Measurements from ENCODE around the gene DISC1.

The DISC1 gene

GRCh38 chr1:231844986-231845502, 218.5 kb downstream of the DISC1 start:
- ATAC-seq (replicated peaks; ENCODE audit: extremely low read depth, poor library complexity, severe bottlenecking) (no peak), DNase-seq (ENCODE audit: low spot score in 2 of 2) (no peak)
- Mint-ChIP-seq H3K36me3 (ENCODE audit: insufficient read depth) (peaks cover 2% of the 10 kb centered on the region), H3K27ac (ENCODE audit: low read depth) (peak overlapping the region; percentile 42), H3K27me3 (no peaks in the 10 kb centered on the region), H3K4me1 (peaks cover 13% of the 10 kb centered on the region), H3K9me3 (no peaks in the 10 kb centered on the region), H3K4me3 (no peak overlapping the region)

GRCh38 chr1:231847612-231848397, 221.2 kb downstream of the DISC1 start:
- H3K4me1 Mint-ChIP-seq: peaks cover 13% of the 10 kb centered on the region
- H3K4me3 Mint-ChIP-seq: no peak overlapping the region
- H3K9me3 Mint-ChIP-seq: no peaks in the 10 kb centered on the region
- H3K36me3 Mint-ChIP-seq (ENCODE audit: insufficient read depth): peaks cover 2% of the 10 kb centered on the region
- no peak for DNase-seq (ENCODE audit: low spot score in 2 of 2)
- ATAC-seq (replicated peaks; ENCODE audit: extremely low read depth, poor library complexity, severe bottlenecking): no peak
- no peak overlapping the region for H3K27ac Mint-ChIP-seq (ENCODE audit: low read depth)
- H3K27me3 Mint-ChIP-seq: no peaks in the 10 kb centered on the region

- DNase-seq (ENCODE audit: low spot score in 2 of 2): no peak
- no peak for ATAC-seq (replicated peaks; ENCODE audit: extremely low read depth, poor library complexity, severe bottlenecking)
- Mint-ChIP-seq H3K4me3 (no peak overlapping the region), H3K27me3 (no peaks in the 10 kb centered on the region), H3K27ac (ENCODE audit: low read depth) (no peak overlapping the region), H3K36me3 (ENCODE audit: insufficient read depth) (peaks cover 2% of the 10 kb centered on the region), H3K9me3 (no peaks in the 10 kb centered on the region), H3K4me1 (peaks cover 6% of the 10 kb centered on the region)
These were observed 223.4 kb downstream of the DISC1 start for GRCh38 chr1:231849981-231850380.

- no peak overlapping the region for H3K4me3 Mint-ChIP-seq
- no peak for ATAC-seq (replicated peaks; ENCODE audit: extremely low read depth, poor library complexity, severe bottlenecking)
- DNase-seq (ENCODE audit: low spot score in 2 of 2): no peak
- H3K4me1 Mint-ChIP-seq: no peaks in the 10 kb centered on the region
- no peak overlapping the region for H3K27ac Mint-ChIP-seq (ENCODE audit: low read depth)
- no peaks in the 10 kb centered on the region for H3K27me3 Mint-ChIP-seq
- peaks cover 2% of the 10 kb centered on the region for H3K36me3 Mint-ChIP-seq (ENCODE audit: insufficient read depth)
- H3K9me3 Mint-ChIP-seq: no peaks in the 10 kb centered on the region
These were observed 224.2 kb downstream of the DISC1 start for GRCh38 chr1:231850786-231851185.

- DNase-seq (ENCODE audit: low spot score in 2 of 2) (no peak), ATAC-seq (replicated peaks; ENCODE audit: extremely low read depth, poor library complexity, severe bottlenecking) (no peak)
- no peaks in the 10 kb centered on the region for H3K27me3 Mint-ChIP-seq
- H3K4me1 Mint-ChIP-seq: no peaks in the 10 kb centered on the region
- no peak overlapping the region for H3K4me3 Mint-ChIP-seq
- no peaks in the 10 kb centered on the region for H3K9me3 Mint-ChIP-seq
- H3K27ac Mint-ChIP-seq (ENCODE audit: low read depth): no peak overlapping the region
- no peaks in the 10 kb centered on the region for H3K36me3 Mint-ChIP-seq (ENCODE audit: insufficient read depth)
These were observed 227.1 kb downstream of the DISC1 start for GRCh38 chr1:231853588-231854207.

GRCh38 chr1:231855361-231855760, 228.8 kb downstream of the DISC1 start:
- no peak overlapping the region for H3K27ac Mint-ChIP-seq (ENCODE audit: low read depth)
- peaks cover 8% of the 10 kb centered on the region for H3K27me3 Mint-ChIP-seq
- no peak overlapping the region for H3K4me3 Mint-ChIP-seq
- H3K36me3 Mint-ChIP-seq (ENCODE audit: insufficient read depth): no peaks in the 10 kb centered on the region
- no peaks in the 10 kb centered on the region for H3K4me1 Mint-ChIP-seq
- DNase-seq (ENCODE audit: low spot score in 2 of 2) (no peak), ATAC-seq (replicated peaks; ENCODE audit: extremely low read depth, poor library complexity, severe bottlenecking) (no peak)
- H3K9me3 Mint-ChIP-seq: no peaks in the 10 kb centered on the region

GRCh38 chr1:231855926-231856325, 229.3 kb downstream of the DISC1 start:
- DNase-seq (ENCODE audit: low spot score in 2 of 2) (no peak), ATAC-seq (replicated peaks; ENCODE audit: extremely low read depth, poor library complexity, severe bottlenecking) (no peak)
- peaks cover 8% of the 10 kb centered on the region for H3K27me3 Mint-ChIP-seq
- no peaks in the 10 kb centered on the region for H3K9me3 Mint-ChIP-seq
- no peak overlapping the region for H3K27ac Mint-ChIP-seq (ENCODE audit: low read depth)
- no peak overlapping the region for H3K4me3 Mint-ChIP-seq
- no peaks in the 10 kb centered on the region for H3K36me3 Mint-ChIP-seq (ENCODE audit: insufficient read depth)
- H3K4me1 Mint-ChIP-seq: no peaks in the 10 kb centered on the region

GRCh38 chr1:231856426-231856825, 229.8 kb downstream of the DISC1 start:
- Mint-ChIP-seq H3K36me3 (ENCODE audit: insufficient read depth) (no peaks in the 10 kb centered on the region), H3K9me3 (no peaks in the 10 kb centered on the region), H3K4me3 (no peak overlapping the region), H3K27ac (ENCODE audit: low read depth) (no peak overlapping the region), H3K27me3 (peaks cover 8% of the 10 kb centered on the region), H3K4me1 (no peaks in the 10 kb centered on the region)
- no peak for ATAC-seq (replicated peaks; ENCODE audit: extremely low read depth, poor library complexity, severe bottlenecking)
- no peak for DNase-seq (ENCODE audit: low spot score in 2 of 2)

- no peaks in the 10 kb centered on the region for H3K9me3 Mint-ChIP-seq
- peaks cover 8% of the 10 kb centered on the region for H3K27me3 Mint-ChIP-seq
- ATAC-seq (replicated peaks; ENCODE audit: extremely low read depth, poor library complexity, severe bottlenecking): no peak
- no peak for DNase-seq (ENCODE audit: low spot score in 2 of 2)
- no peaks in the 10 kb centered on the region for H3K36me3 Mint-ChIP-seq (ENCODE audit: insufficient read depth)
- H3K4me3 Mint-ChIP-seq: no peak overlapping the region
- no peaks in the 10 kb centered on the region for H3K4me1 Mint-ChIP-seq
- no peak overlapping the region for H3K27ac Mint-ChIP-seq (ENCODE audit: low read depth)
These were observed 230.3 kb downstream of the DISC1 start for GRCh38 chr1:231856894-231857293.

GRCh38 chr1:231857609-231858135, 231.1 kb downstream of the DISC1 start:
- H3K4me3 Mint-ChIP-seq: no peak overlapping the region
- peaks cover 8% of the 10 kb centered on the region for H3K27me3 Mint-ChIP-seq
- no peaks in the 10 kb centered on the region for H3K9me3 Mint-ChIP-seq
- H3K36me3 Mint-ChIP-seq (ENCODE audit: insufficient read depth): no peaks in the 10 kb centered on the region
- no peak for DNase-seq (ENCODE audit: low spot score in 2 of 2)
- H3K4me1 Mint-ChIP-seq: no peaks in the 10 kb centered on the region
- H3K27ac Mint-ChIP-seq (ENCODE audit: low read depth): no peak overlapping the region
- ATAC-seq (replicated peaks; ENCODE audit: extremely low read depth, poor library complexity, severe bottlenecking): no peak

GRCh38 chr1:231860221-231861088, 233.9 kb downstream of the DISC1 start:
- Mint-ChIP-seq H3K27ac (ENCODE audit: low read depth) (no peak overlapping the region), H3K9me3 (no peaks in the 10 kb centered on the region), H3K36me3 (ENCODE audit: insufficient read depth) (no peaks in the 10 kb centered on the region), H3K4me3 (no peak overlapping the region), H3K4me1 (no peaks in the 10 kb centered on the region), H3K27me3 (peaks cover 8% of the 10 kb centered on the region)
- ATAC-seq (replicated peaks; ENCODE audit: extremely low read depth, poor library complexity, severe bottlenecking) (no peak), DNase-seq (ENCODE audit: low spot score in 2 of 2) (no peak)

Measured in central memory CD8-positive, alpha-beta T cell (primary cell).